ENCODE data around the gene TECR.
A peak's percentile ranks its signal among the peaks of the same experiment; 100 is the strongest.
"Not testable (repeated sequence)": the region's sequence is repeated elsewhere in the genome, so short reads cannot be mapped to it uniquely, and the experiment has no call there.

TECR gene, protein sequence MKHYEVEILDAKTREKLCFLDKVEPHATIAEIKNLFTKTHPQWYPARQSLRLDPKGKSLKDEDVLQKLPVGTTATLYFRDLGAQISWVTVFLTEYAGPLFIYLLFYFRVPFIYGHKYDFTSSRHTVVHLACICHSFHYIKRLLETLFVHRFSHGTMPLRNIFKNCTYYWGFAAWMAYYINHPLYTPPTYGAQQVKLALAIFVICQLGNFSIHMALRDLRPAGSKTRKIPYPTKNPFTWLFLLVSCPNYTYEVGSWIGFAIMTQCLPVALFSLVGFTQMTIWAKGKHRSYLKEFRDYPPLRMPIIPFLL

DNA sequence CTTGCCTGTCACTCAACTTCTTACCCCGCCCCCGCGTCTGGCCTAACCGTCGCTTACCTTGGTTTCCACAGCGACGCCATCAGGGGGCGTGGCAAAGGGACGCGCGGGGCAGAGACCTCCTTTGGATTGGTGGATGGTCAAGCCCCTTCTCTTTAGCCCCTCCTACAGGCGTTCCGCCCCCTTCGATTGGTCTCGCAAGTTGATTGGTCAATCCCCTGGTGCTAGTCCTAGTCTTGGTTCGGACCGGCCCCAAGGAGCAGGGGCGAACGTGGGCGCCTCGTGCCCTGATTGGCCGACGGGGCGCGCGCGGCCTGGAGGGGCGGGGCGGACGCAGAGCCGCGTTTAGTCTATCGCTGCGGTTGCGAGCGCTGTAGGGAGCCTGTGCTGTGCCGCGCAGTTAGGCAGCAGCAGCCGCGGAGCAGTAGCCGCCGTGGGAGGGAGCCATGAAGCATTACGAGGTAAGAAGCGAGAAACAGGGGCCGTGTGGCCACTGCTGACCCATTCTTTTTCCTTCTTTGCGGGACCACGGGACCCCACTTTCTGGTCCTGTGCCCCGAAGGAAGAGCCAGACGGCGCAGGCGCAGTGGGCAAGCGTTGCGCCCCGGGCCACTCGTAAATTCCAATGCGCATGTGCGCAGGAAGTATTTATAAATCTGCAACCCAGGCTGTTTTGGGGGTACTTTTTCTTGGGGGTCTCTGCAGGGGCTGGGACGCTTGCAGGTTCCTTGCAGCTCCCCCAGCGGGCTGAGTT is at the start of gene TECR:
Gene TECR (plus strand): TSS at position 341 of the 751 bp plus-strand sequence. CDS start 103 bp downstream, at position 444.
- peak; percentile 99 to 100 for DNase-seq

DNA sequence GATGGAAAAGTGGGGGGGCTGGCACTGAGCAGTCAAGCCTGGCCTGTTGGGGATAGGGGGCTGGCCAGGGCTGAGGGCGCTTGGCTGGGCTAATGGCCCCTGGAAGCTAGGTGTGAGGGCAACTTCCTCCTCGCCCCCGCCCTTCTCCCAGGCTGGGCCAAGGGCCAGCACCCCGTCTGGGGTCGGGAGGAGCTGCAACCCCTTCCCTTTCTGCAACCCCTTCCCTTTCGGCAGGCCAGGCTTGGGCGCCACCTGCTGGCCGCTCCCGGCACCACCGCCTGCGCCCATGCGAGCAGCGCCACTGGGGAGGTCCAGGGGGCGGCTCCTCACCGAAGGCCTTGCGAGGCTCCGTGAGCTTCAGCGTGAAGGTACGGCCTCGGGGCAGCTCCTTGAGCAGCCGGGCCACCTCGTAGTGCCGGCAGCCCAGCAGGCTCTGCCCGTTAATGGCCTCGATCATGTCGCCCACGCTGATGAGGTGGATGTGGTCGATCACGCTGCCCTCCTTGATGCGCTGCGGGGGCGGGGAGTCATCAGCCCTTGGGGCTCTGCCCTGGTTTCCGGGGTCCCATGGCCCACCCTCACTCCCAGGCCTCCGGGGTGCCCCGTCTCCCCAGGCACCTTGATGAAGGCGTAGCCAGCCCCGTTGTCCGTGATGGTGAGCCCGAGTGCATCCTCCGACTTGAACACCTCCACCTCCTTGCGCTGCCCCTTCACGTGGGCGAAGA is 49.3 kb upstream of the TECR start:
- peak; percentile 30 to 50 for DNase-seq

DNA sequence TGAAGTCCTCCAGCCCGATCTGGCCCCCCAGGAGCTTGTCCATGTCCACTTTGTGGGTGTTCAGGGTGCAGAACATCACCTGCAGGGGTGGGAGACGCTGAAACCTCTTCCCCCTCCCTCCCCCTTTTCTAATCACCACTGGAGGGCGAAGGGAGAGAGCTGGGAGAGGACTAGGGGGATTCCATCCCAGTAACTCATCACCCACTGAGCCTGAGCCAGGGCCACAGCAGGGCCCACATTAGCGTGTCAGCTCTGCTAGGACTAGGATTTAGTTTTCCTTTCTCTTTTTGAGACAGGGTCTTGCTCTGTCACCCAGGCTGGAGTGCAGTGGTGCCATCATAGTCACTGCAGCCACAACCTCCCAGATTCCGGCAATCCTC is 48.7 kb upstream of the TECR start:
- no peak for DNase-seq

DNA sequence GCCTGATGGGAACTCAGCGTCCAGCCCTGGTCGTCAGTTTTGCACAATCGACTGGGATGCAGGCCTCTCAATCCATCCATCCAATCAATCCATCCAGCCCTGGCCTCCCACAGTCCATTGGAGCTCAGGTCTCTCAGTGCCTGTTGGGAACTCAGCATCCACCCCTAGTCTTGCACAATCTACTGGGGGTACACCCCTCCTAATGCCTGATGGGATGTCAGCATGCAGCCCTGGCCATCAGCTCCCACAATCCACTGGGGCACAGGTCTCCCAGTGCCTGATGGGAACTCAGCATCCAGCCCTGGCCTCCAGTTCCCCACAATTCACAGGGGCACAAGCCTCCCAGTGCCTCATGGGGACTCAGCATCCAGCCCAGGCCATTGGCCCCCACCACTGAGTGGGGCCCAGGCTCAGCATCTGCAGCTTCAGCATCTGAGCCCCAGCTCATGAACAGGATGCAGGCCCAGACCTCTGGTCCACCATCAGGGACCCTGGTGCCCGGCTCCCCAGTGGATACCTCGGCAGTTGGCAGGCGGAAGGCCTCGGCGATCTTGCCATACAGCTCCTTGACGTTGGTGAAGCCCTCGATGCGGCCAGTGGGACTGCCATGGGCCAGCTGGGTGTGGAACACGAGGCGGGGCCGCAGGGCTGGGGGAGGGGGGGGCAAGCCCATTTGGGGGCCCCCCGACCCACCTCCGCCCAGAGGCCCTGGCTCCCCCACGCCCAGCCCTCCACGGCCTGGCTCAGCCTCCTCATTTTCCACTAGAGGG is 47.0 kb upstream of the TECR start:
- DNase-seq = no peak

DNA sequence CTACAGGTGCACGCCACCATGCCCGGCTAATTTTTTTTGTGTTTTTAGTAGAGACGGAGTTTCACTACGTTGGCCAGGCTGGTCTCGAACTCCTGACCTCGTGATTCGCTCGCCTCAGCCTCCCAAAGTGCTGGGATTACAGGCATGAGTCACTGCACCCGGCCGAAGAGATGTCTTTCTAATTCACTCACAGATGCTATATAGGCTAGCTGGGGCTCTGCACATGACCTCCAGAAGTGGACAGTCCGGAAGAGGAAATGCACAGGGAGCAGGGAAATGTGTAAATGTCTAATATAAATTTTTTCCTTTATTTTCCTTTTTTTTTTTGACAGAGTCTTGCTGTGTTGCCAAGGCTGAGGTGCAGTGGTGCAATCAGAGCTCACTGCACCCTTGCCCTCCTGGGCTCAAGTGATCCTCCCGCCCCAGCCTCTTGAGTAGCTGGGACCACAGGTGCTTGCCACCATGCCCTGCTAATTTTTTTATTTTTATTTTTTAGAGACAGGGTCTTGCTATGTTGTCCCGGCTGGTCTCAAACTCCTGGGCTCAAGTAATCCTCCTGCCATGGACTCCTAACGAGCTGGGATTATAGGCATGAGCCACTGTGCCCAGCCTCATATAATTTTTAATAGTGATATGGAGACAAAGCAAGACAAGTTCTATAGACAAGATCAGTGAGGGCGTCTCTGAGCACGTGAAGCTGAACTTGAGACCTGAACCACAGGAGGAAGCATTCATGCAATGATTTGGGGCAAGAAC is 41.8 kb upstream of the TECR start:
- DNase-seq = no peak

DNA sequence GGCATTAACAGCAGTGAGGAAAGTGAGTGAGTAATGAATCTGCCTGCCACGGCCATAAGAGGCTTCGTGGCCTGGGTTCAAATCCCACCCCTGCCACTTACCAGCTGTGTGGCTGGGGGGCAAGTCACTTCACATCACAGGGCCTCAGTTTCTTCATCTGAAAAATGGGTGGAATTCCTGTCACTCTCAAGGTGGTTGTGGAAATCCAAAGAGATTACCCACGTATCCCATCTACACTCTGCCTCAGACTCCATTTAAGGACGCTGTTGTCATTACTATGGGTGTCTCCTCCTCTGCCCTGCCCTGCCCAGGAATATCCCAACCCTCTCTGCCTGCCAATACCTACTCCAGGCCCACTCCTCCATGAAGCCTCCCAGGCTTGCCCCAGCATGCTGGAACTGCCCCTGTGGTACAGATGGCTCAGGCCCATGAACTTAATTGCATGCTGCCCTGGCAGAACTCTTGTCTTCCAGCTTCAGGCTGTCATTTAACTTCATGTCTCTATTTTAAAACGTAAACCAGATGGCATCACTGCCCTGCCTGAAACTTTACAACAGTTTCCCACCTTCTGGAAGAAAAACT is 36.5 kb upstream of the TECR start:
- DNase-seq = no peak

DNA sequence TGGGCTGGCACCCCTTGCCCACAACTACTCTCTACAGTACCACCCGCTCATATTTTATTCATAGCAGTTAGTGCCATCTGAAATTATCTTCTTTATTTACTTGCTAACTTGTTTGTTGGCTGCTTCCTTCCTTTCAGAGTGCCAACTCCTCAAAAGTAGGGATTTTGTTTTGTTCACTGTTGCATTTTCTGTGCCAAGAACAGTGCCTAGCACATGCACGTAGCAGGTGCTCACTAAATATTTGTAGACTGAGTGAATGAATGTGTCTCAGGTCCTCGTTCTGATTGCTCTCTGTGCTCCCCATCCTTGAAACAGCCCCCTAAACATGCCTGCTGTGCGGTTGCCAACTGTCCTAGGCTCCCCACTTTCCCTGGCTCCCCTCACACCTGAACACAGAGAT is 35.0 kb upstream of the TECR start:
- DNase-seq = no peak

DNA sequence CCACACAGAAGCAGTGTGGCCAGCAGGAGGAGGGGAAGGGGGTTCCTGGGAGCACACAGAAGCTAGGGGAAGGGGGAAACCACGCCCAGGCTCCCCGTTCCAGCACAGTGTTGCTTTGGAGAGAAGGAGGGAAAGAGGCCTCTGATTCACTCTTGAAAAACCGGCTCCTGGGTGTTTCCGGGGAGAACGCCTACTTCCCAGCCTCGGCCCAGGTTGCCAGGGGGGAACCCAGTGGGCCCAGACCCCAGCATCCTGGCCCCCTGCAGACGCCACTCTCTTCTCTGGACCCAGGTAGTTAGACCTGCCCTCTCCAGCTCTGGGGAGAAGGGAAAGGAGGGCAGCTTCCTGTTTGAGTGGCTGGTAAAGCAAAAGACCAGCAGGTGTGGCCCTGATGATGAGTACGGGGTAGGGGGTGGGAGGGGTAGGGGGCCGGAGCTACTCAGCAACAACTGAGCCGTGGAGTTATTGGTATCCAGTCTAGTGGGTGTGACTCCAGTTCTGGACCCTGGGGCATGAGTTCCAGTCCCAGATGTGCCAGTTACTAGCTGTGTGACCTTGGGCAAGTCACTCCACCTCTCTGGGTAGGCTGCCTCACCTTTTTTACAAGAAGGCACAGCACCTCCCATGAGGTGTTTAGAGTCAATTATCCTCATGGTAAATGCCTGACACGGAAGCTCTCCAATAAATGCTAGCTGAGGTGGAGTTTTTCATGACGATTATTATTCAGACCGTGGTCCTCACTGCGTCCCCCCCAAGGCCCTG is 34.3 kb upstream of the TECR start:
- no peak for DNase-seq

DNA sequence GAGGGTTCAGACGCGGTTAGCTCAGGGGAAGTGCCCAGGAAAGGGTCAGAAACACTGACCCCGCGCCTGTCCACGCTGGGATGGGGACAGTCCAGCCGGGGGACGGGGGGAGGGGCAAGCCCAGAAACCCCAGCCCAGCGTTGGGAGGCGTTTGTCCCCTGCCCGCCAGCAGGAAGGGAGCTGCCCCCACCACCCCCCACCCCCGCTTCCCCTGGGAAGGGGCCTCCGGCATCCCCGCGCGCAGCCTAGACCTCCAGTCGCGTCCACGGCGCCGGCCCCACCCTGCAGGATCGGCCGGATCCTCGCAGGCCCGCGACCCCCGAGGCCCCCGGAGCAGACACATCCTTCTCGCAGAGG is 33.7 kb upstream of the TECR start:
- no peak for DNase-seq

DNA sequence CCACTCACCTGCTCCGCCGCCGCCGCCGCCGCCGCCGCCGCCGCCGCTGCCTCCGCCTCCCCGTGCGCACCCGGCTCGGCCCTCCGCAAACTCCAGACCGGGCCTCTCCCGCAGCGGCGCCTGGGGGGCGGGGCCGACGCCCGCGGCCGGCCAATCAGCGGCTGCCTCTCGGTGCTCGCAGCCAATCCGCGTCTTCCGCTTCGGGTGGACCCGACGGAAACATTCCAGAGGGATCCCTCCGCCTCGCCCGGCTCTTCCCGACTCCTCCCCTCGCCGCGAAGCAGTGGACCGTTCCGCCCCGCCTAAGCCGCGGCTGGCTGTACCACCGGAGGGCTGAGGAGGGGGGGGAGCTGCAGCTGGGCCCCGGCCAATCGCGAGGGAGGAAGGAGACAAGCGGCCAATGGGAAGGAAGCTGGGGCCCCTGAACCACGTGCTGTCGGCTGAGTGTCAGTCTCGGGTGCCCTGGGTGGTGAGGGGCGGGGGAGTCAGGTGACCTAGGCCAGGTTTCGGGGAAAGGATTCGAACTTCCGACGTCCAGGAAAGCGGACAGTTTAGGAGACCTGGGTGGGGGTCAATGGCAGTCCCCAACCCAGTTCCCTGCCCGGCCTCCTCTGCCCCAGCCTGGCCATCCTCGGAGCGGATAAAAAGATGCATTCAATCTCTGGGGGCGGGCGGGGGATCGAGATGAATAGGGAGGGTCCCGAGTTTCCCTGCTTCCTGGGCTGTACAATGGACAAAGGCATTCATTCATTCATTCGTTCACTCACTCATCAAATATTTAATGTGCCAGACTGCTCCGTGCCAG is 33.2 kb upstream of the TECR start, which contains the start of gene GIPC1:
Gene GIPC1 (minus strand): TSS at position 99 of the 805 bp plus-strand sequence. CDS start 13,151 bp downstream, outside the sequence.
- peak; percentile 48 to 61 for DNase-seq

DNA sequence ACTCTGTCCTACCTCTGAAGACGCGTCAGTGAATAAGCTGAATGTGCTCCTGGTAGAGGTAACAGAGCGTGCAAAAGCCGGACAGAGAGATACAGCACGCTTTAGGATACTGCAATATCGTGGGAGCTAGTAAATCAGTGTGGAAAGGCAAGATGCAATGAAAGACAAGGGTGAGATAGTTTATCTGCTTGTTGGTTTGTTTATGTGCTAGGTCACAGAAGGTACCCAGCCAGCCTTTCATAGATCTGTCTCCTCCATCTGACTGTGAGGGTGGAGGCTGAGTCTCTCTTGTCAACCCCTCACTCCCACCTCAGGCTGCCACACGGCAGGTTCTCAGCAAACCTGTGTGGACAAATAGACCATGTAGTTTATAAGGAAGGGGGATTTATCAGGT is 32.6 kb upstream of the TECR start:
- no peak for DNase-seq

DNA sequence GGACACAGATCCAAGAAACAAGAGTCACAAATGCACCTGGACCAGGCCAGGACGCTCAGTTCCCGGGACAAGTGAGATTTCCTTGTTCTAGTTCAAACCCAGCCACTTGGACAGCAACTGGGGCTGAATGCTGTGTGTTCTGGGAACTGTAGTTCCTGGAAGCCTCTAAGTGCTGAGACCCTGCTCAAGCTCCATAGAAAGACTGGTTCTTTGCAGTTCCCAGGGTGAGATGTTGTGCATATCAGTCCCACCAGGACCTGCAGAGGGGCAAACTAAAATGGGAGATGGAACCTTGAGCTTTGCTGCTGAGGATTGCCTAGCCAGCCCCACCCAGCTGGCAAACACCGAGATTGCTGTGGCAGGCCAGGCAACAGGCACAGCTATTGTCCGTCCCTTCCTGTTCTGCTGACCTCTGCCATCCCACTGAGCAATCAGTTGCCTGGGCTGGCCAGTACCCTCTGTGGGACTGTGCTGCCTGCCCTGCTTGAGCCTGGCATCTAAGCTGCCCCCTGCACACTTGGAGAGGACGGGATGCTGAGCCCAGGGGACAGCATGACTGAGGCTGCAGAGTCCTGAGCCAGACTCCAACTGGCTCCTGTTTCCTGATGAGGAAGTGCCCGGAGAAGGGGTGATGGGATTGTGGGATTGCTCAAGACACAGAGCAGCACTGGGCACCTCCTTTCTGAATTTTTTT is 32.0 kb upstream of the TECR start:
- DNase-seq = no peak

DNA sequence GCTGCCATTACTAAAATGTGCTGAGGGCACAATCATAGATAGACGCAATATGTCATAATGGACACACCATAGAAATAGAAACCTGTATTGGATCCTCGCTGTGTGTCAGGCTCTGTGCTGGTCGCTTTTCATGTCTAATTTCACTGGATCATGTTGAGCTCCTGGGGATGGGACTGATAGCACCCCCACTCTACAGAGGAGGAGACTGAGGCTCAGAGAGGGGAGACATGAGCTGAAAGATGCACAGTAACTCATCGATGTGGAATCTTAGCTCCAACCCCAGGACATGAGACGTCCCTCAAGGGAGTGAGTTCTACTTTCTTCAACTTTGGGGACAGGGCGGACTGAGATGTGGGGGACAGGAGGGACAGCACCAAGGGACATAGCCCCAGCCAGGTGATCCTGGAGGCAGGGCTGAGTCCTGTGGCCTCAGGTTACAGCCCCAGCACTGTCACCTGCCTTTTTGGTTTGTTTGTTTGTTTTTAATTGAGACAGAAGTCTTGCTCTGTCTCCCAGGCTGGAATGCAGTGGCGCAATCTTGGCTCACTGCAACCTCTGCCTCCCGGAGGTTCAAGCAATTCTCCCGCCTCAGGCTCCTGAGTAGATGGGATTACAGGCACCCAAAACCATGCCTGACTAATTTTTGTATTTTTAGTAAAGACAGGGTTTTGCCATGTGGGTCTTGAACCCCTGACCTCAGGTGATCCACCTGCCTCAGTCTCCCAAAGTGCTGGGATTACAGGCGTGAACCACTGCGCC is 26.9 kb upstream of the TECR start:
- no peak for DNase-seq

DNA sequence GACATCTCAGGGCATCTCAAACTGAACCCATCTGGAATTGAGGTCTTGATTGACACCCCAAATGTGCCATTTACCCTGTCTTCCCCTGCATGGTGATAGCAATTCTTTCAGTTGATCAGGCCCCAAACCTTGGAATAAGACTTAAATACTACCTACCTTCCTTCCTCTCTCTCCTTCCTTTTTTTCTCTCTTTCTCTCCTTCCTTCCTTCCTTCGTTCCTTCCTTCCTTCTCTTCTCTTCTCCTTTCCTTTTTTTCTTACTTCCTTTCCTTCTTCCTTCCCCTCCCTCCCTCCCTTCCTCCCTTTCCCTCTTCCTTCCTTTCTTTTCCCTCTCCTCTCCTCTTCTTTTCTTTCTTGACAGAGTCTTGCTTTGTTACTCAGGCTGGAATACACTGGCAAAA is 26.1 kb upstream of the TECR start:
- no peak for DNase-seq

DNA sequence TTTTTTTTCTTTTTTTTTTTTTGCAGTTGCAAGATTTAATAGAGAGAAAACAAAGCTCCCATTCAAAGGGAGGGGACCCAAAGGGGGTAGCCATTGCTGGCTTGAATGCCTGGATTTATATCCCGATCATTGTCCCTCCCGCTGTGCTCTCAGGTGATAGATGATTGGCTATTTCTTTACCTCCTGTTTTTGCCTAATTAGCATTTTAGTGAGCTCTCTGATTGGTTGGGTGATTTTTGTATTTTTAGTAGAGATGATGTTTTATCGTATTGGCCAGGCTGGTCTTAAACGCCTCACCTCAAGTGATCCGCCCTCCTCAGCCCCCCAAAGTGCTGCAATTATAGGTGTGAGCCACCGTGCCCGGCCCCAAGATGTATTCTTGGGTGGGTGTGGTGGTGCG is 24.8 kb upstream of the TECR start:
- DNase-seq = not testable (repeated sequence)

DNA sequence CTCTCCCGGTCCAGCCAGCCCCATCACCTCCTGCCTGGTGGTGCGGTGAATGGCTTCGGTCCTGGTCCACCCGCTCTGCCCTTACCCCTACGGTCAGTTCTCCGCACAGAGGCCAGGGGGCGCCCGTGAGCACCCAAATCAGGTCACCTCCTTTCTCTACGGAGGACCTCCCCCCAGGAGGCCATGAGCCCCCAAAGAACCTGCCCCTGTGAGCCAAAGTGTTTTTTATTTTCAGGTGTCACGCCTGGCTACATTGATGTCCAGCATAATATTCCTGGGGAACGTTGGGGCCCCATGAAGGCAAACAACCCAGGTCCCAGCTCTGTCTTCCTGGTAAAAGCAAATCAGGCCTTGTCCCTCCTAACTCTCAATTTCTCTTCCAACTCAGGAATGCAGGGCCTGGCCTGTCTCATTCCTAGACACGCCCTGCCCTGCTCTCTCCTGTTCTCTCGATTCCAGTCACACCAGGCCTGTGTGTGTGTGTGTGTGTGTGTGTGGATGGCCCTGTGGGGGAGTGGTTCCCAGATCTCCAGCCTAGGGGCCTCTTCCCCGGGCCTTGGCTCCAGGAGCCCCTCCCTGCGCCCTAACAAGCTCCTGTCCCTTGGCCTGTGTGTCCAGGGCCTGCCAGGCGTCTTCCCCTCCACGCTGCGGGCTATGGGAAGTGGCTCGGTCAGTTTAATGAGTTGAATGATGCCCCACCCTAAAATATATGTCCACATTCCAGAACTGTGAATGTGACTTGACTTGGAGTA is 23.7 kb upstream of the TECR start:
- peak; percentile 28 to 30 for DNase-seq

DNA sequence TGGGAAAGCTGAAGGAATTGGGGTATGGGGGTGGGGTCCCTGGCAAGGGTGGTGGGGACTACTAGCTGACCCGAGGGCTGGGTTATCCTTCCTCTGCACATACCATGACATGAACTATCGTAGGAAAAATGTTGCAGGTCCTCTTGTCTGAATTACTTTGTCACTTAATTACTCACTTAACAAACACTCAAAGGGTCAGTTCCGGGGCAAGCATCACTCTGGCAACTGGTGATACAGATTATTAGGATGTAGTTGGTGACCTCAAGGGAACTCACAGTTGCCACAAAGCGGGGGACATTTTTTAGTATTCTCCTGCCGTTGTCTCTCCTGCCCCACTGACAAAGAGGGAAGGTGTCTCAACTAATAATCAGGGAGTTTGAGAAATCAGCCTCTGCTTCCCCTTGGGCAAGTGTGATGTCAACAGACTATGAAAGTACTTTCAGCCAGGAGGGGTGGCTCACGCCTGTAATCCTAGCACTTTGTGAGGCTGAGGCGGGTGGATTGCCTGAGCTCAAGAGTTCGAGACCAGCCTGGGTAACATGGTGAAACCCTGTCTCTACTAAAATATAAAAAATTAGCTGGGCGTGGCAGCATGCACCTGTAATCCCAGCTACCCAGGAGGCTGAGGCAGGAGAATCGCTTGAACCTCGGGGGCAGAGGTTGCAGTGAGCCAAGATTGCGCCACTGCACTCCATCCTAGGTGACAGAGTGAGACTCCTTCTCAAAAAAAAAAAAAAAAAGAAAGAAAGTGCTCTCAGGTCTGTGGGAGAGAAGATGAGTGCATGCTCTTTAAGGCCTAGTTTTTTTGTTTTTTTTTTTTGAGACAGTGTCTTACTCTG is 21.5 kb upstream of the TECR start:
- no peak for DNase-seq

All from bone marrow (tissue), 2 donors.